SK-N-SH treated with all-trans-retinoic acid at 6 μM for 48 hours (cell line): ENCODE data around the gene ERN2.

Source experiments
- ATAC-seq: fragments of 200-7000 bp; cut with Tn5 transposase; 3 replicates; pipeline ENCODE4 v1.9.1; 2020; ENCODE audit warnings: mild to moderate bottlenecking, moderate library complexity
- ARNTL ChIP-seq: fragments of 450-650 bp; formaldehyde crosslinking; IDR thresholded peaks from 2 replicates; pipeline ENCODE4 v1.5.0; 2020; ENCODE audit warnings: low read depth, mild to moderate bottlenecking, moderate library complexity, borderline replicate concordance
- BACH2 ChIP-seq: fragments of 250-450 bp; sonication (Bioruptor Pico); IDR thresholded peaks from 2 replicates; pipeline ENCODE4 v1.9.0; 2021; ENCODE audit warnings: mild to moderate bottlenecking, borderline replicate concordance
- CSDC2 ChIP-seq: fragments of 250-450 bp; sonication (Bioruptor Pico); IDR thresholded peaks from 2 replicates; pipeline ENCODE4 v1.5.0; 2020; ENCODE audit warnings: mild to moderate bottlenecking, moderate library complexity
- ESRRG ChIP-seq: fragments of 250-450 bp; sonication (Bioruptor Pico); IDR thresholded peaks from 2 replicates; pipeline ENCODE4 v1.6.1; 2021; ENCODE audit warnings: mild to moderate bottlenecking
- GLIS3 ChIP-seq: fragments of 250-450 bp; sonication (Bioruptor Pico); IDR thresholded peaks from 2 replicates; pipeline ENCODE4 v1.5.0; 2020; ENCODE audit warnings: mild to moderate bottlenecking, moderate library complexity
- ISL1 ChIP-seq: fragments of 250-450 bp; sonication (Bioruptor Pico); IDR thresholded peaks from 2 replicates; pipeline ENCODE4 v2.1.2; 2022; ENCODE audit warnings: mild to moderate bottlenecking, moderate library complexity
- OSR1 ChIP-seq: fragments of 250-450 bp; sonication (Bioruptor Pico); IDR thresholded peaks from 2 replicates; pipeline ENCODE4 v1.8.0; 2022; ENCODE audit warnings: moderate library complexity, mild to moderate bottlenecking, inconsistent platforms
- RARB ChIP-seq: fragments of 250-450 bp; sonication (Bioruptor Pico); IDR thresholded peaks from 2 replicates; pipeline ENCODE4 v1.8.0; 2021; ENCODE audit warnings: mild to moderate bottlenecking, moderate library complexity
- SNAI2 ChIP-seq: fragments of 250-450 bp; sonication (Bioruptor Pico); IDR thresholded peaks from 2 replicates; pipeline ENCODE4 v1.5.0; 2020; ENCODE audit warnings: mild to moderate bottlenecking, moderate library complexity
- TCF4 ChIP-seq: fragments of 250-450 bp; sonication (Bioruptor Pico); IDR thresholded peaks from 2 replicates; pipeline ENCODE4 v1.8.0; 2021; ENCODE audit warnings: mild to moderate bottlenecking, moderate library complexity, borderline replicate concordance
- TOX ChIP-seq: fragments of 250-450 bp; sonication (Bioruptor Pico); IDR thresholded peaks from 2 replicates; pipeline ENCODE4 v1.8.0; 2021; ENCODE audit warnings: mild to moderate bottlenecking, moderate library complexity, borderline replicate concordance
- ZC3H10 ChIP-seq: fragments of 250-450 bp; sonication (Bioruptor Pico); IDR thresholded peaks from 2 replicates; pipeline ENCODE4 v1.5.1; 2021; ENCODE audit warnings: mild to moderate bottlenecking, moderate library complexity
- ZFP3 ChIP-seq: fragments of 250-450 bp; sonication (Bioruptor Pico); IDR thresholded peaks from 2 replicates; pipeline ENCODE4 v1.5.0; 2020; ENCODE audit warnings: mild to moderate bottlenecking, moderate library complexity
- ZFP30 ChIP-seq: fragments of 450-650 bp; formaldehyde crosslinking; IDR thresholded peaks from 2 replicates; pipeline ENCODE4 v1.5.0; 2022; ENCODE audit warnings: mild to moderate bottlenecking, moderate library complexity
- ZNF565 ChIP-seq: fragments of 450-650 bp; formaldehyde crosslinking; conservative IDR thresholded peaks from 2 replicates; pipeline ENCODE4 v1.5.0; 2020; ENCODE audit warnings: low read depth, mild to moderate bottlenecking, moderate library complexity
- ZNF70 ChIP-seq: fragments of 450-650 bp; formaldehyde crosslinking; IDR thresholded peaks from 2 replicates; pipeline ENCODE4 v1.5.0; 2020; ENCODE audit warnings: mild to moderate bottlenecking, moderate library complexity
- ZNF8 ChIP-seq: fragments of 450-650 bp; formaldehyde crosslinking; IDR thresholded peaks from 2 replicates; pipeline ENCODE4 v1.5.0; 2020; ENCODE audit warnings: mild to moderate bottlenecking, moderate library complexity
- TF ChIP-seq, protein P1 (sequence below): fragments of 250-450 bp; sonication (Bioruptor Pico); IDR thresholded peaks from 2 replicates; pipeline ENCODE4 v1.5.1; 2020; ENCODE audit warnings: low read depth, mild to moderate bottlenecking, moderate library complexity
- TF ChIP-seq, protein P2 (sequence below): fragments of 250-450 bp; sonication (Bioruptor Pico); IDR thresholded peaks from 2 replicates; pipeline ENCODE4 v1.5.1; 2021; ENCODE audit warnings: mild to moderate bottlenecking, moderate library complexity
- TF ChIP-seq, protein P3 (sequence below): fragments of 250-450 bp; sonication (Bioruptor Pico); IDR thresholded peaks from 2 replicates; pipeline ENCODE4 v1.8.0; 2021; ENCODE audit warnings: low read depth, mild to moderate bottlenecking, moderate library complexity, borderline replicate concordance
- TF ChIP-seq, protein P4 (sequence below): fragments of 250-450 bp; sonication (Bioruptor Pico); IDR thresholded peaks from 2 replicates; pipeline ENCODE4 v1.5.0; 2020; ENCODE audit warnings: mild to moderate bottlenecking, moderate library complexity

ERN2 gene

DNA sequence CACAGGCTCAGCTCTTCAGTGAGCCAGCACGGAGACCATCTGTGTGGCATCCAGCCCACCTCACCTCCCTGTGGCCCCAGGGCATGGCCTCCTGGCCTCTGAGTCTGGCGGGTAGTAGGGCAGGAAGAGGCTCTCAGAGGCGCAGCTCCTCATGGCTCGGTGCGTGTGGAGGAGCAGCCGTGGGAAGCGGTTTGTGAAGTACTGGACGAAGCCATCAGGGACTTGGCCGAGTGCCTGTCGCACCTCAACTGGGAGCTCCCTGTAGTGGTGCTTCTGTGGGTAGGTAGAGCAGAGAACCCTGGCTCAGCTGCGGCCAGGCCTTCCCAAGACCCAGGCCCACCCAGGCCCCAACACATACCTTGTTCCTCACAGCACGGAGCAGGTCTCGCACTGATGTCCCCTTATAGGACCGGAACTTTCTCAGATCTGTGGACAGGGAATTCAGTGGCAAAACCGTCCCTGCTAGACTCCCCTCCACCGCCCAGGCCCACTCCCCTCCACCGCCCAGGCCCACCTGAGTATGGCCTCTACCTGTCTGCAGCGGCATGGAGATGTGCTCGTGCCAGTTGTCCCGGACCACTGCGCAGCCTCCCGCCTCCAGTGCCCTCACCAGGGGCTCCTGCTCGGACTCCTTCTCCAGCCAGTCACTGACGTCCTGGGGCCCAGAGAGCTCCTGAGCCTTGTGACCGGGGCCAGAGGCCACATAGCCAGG is 22.1 kb downstream of the ERN2 start:
- TF ChIP-seq TOX (CRISPR knock-in tag) (no peak), GLIS3 (CRISPR knock-in tag) (no peak), OSR1 (CRISPR knock-in tag) (no peak), CSDC2 (no peak), ZNF565 (CRISPR knock-in tag) (no peak), BACH2 (CRISPR knock-in tag) (no peak), SNAI2 (CRISPR knock-in tag) (no peak), ESRRG (CRISPR knock-in tag) (no peak), ZFP3 (CRISPR knock-in tag) (no peak), RARB (CRISPR knock-in tag) (no peak), ISL1 (CRISPR knock-in tag) (no peak), ZC3H10 (CRISPR knock-in tag) (no peak), ZFP30 (CRISPR knock-in tag) (no peak), ZNF70 (no peak), ARNTL (CRISPR knock-in tag) (no peak), TCF4 (CRISPR knock-in tag) (no peak)
- TF ChIP-seq, protein P1, sequence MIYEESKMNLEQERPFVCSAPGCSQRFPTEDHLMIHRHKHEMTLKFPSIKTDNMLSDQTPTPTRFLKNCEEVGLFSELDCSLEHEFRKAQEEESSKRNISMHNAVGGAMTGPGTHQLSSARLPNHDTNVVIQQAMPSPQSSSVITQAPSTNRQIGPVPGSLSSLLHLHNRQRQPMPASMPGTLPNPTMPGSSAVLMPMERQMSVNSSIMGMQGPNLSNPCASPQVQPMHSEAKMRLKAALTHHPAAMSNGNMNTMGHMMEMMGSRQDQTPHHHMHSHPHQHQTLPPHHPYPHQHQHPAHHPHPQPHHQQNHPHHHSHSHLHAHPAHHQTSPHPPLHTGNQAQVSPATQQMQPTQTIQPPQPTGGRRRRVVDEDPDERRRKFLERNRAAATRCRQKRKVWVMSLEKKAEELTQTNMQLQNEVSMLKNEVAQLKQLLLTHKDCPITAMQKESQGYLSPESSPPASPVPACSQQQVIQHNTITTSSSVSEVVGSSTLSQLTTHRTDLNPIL (CRISPR knock-in tag) = no peak
- TF ChIP-seq, protein P2, sequence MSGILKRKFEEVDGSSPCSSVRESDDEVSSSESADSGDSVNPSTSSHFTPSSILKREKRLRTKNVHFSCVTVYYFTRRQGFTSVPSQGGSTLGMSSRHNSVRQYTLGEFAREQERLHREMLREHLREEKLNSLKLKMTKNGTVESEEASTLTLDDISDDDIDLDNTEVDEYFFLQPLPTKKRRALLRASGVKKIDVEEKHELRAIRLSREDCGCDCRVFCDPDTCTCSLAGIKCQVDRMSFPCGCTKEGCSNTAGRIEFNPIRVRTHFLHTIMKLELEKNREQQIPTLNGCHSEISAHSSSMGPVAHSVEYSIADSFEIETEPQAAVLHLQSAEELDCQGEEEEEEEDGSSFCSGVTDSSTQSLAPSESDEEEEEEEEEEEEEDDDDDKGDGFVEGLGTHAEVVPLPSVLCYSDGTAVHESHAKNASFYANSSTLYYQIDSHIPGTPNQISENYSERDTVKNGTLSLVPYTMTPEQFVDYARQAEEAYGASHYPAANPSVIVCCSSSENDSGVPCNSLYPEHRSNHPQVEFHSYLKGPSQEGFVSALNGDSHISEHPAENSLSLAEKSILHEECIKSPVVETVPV = no peak
- TF ChIP-seq, protein P3, sequence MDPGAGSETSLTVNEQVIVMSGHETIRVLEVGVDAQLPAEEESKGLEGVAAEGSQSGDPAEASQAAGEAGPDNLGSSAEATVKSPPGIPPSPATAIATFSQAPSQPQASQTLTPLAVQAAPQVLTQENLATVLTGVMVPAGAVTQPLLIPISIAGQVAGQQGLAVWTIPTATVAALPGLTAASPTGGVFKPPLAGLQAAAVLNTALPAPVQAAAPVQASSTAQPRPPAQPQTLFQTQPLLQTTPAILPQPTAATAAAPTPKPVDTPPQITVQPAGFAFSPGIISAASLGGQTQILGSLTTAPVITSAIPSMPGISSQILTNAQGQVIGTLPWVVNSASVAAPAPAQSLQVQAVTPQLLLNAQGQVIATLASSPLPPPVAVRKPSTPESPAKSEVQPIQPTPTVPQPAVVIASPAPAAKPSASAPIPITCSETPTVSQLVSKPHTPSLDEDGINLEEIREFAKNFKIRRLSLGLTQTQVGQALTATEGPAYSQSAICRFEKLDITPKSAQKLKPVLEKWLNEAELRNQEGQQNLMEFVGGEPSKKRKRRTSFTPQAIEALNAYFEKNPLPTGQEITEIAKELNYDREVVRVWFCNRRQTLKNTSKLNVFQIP (CRISPR knock-in tag) = no peak
- TF ChIP-seq, protein P4, sequence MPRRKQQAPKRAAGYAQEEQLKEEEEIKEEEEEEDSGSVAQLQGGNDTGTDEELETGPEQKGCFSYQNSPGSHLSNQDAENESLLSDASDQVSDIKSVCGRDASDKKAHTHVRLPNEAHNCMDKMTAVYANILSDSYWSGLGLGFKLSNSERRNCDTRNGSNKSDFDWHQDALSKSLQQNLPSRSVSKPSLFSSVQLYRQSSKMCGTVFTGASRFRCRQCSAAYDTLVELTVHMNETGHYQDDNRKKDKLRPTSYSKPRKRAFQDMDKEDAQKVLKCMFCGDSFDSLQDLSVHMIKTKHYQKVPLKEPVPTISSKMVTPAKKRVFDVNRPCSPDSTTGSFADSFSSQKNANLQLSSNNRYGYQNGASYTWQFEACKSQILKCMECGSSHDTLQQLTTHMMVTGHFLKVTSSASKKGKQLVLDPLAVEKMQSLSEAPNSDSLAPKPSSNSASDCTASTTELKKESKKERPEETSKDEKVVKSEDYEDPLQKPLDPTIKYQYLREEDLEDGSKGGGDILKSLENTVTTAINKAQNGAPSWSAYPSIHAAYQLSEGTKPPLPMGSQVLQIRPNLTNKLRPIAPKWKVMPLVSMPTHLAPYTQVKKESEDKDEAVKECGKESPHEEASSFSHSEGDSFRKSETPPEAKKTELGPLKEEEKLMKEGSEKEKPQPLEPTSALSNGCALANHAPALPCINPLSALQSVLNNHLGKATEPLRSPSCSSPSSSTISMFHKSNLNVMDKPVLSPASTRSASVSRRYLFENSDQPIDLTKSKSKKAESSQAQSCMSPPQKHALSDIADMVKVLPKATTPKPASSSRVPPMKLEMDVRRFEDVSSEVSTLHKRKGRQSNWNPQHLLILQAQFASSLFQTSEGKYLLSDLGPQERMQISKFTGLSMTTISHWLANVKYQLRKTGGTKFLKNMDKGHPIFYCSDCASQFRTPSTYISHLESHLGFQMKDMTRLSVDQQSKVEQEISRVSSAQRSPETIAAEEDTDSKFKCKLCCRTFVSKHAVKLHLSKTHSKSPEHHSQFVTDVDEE (CRISPR knock-in tag) = no peak
- TF ChIP-seq, all 23 proteins: peak for 0
- no peak; the same call in 2 of the 3 replicates for ATAC-seq

DNA sequence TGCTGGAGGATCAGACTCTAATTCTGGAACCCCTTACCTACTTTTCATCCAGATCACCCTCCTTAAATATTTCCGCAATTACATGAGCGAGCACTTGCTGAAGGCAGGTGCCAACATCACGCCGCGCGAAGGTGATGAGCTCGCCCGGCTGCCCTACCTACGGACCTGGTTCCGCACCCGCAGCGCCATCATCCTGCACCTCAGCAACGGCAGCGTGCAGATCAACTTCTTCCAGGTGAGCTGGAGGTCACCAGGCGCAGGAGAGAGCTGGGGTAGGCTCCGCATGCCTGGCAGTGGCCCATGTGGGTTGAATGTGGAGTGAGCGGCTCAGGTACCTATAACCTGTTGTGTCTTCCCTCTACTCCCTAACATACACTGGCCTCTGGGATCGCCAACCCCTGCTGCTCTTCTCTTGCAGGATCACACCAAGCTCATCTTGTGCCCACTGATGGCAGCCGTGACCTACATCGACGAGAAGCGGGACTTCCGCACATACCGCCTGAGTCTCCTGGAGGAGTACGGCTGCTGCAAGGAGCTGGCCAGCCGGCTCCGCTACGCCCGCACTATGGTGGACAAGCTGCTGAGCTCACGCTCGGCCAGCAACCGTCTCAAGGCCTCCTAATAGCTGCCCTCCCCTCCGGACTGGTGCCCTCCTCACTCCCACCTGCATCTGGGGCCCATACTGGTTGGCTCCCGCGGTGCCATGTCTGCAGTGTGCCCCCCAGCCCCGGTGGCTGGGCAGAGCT is 23.4 kb downstream of the ERN2 start:
- TF ChIP-seq ZNF8 (no peak), ARNTL (CRISPR knock-in tag) (no peak), SNAI2 (CRISPR knock-in tag) (no peak), GLIS3 (CRISPR knock-in tag) (no peak), RARB (CRISPR knock-in tag) (no peak), CSDC2 (no peak), TOX (CRISPR knock-in tag) (no peak)
- TF ChIP-seq, protein P2 = no peak
- TF ChIP-seq, protein P4 (CRISPR knock-in tag) = no peak
- ATAC-seq = no peak
